ENCODE measurements around the gene PHTF1. TPM values are rescaled to one million over a fixed set of nuclear protein-coding genes. Genes with fewer than 3 reads are reported as not detected.
A peak's percentile ranks its signal among the peaks of the same experiment; 100 is the strongest.

The PHTF1 gene
- total RNA-seq, 1 donor from 2014 or later = 35.4 TPM

GRCh38 chr1:113681596-113682337 lies 77.5 kb downstream of the PHTF1 start:
- Mint-ChIP-seq H3K4me1 (ENCODE audit: unreplicated experiment) (peaks cover 6% of the 10 kb centered on the region), H3K4me3 (ENCODE audit: unreplicated experiment) (no peak overlapping the region), H3K9me3 (ENCODE audit: unreplicated experiment) (no peaks in the 10 kb centered on the region), H3K27ac (ENCODE audit: unreplicated experiment) (no peak overlapping the region), H3K36me3 (ENCODE audit: low read depth, unreplicated experiment) (peaks cover 7% of the 10 kb centered on the region), H3K27me3 (ENCODE audit: unreplicated experiment) (peaks cover 4% of the 10 kb centered on the region)
- no peak for DNase-seq (ENCODE audit: low spot score)
- no peak for TF ChIP-seq CTCF (IDR thresholded peaks at IDR 0.05; ENCODE audit: unreplicated experiment)

- H3K4me1 Mint-ChIP-seq (ENCODE audit: unreplicated experiment) = peaks cover 4% of the 10 kb centered on the region
- peaks cover 4% of the 10 kb centered on the region for H3K27me3 Mint-ChIP-seq (ENCODE audit: unreplicated experiment)
- H3K27ac Mint-ChIP-seq (ENCODE audit: unreplicated experiment) = no peak overlapping the region
- no peak overlapping the region for H3K4me3 Mint-ChIP-seq (ENCODE audit: unreplicated experiment)
- H3K9me3 Mint-ChIP-seq (ENCODE audit: unreplicated experiment) = no peaks in the 10 kb centered on the region
- no peaks in the 10 kb centered on the region for H3K36me3 Mint-ChIP-seq (ENCODE audit: low read depth, unreplicated experiment)
- DNase-seq (ENCODE audit: low spot score) = no peak
- peak; percentile 60 for TF ChIP-seq CTCF (IDR thresholded peaks at IDR 0.05; ENCODE audit: unreplicated experiment)
These were observed 81.2 kb downstream of the PHTF1 start for GRCh38 chr1:113678159-113678469.

GRCh38 chr1:113677250-113678158 lies 81.8 kb downstream of the PHTF1 start:
- Mint-ChIP-seq H3K4me1 (ENCODE audit: unreplicated experiment) (peaks cover 4% of the 10 kb centered on the region), H3K4me3 (ENCODE audit: unreplicated experiment) (no peak overlapping the region), H3K36me3 (ENCODE audit: low read depth, unreplicated experiment) (no peaks in the 10 kb centered on the region), H3K27ac (ENCODE audit: unreplicated experiment) (no peak overlapping the region), H3K9me3 (ENCODE audit: unreplicated experiment) (no peaks in the 10 kb centered on the region), H3K27me3 (ENCODE audit: unreplicated experiment) (peaks cover 4% of the 10 kb centered on the region)
- no peak for DNase-seq (ENCODE audit: low spot score)
- peak; percentile 95 for TF ChIP-seq CTCF (IDR thresholded peaks at IDR 0.05; ENCODE audit: unreplicated experiment)

- DNase-seq (ENCODE audit: low spot score) = no peak
- Mint-ChIP-seq H3K4me3 (ENCODE audit: unreplicated experiment) (no peak overlapping the region), H3K27me3 (ENCODE audit: unreplicated experiment) (peaks cover 4% of the 10 kb centered on the region), H3K4me1 (ENCODE audit: unreplicated experiment) (peaks cover 4% of the 10 kb centered on the region), H3K36me3 (ENCODE audit: low read depth, unreplicated experiment) (no peaks in the 10 kb centered on the region), H3K27ac (ENCODE audit: unreplicated experiment) (no peak overlapping the region), H3K9me3 (ENCODE audit: unreplicated experiment) (no peaks in the 10 kb centered on the region)
- TF ChIP-seq CTCF (IDR thresholded peaks at IDR 0.05; ENCODE audit: unreplicated experiment) = no peak
These were observed 82.8 kb downstream of the PHTF1 start for GRCh38 chr1:113676524-113676923.

GRCh38 chr1:113675302-113675701 lies 84.0 kb downstream of the PHTF1 start:
- Mint-ChIP-seq H3K36me3 (ENCODE audit: low read depth, unreplicated experiment) (no peaks in the 10 kb centered on the region), H3K4me1 (ENCODE audit: unreplicated experiment) (no peaks in the 10 kb centered on the region), H3K9me3 (ENCODE audit: unreplicated experiment) (no peaks in the 10 kb centered on the region), H3K4me3 (ENCODE audit: unreplicated experiment) (no peak overlapping the region), H3K27ac (ENCODE audit: unreplicated experiment) (no peak overlapping the region), H3K27me3 (ENCODE audit: unreplicated experiment) (peaks cover 4% of the 10 kb centered on the region)
- no peak for TF ChIP-seq CTCF (IDR thresholded peaks at IDR 0.05; ENCODE audit: unreplicated experiment)
- no peak for DNase-seq (ENCODE audit: low spot score)
